ENCODE measurements around the gene PKN1.
"Not testable (repeated sequence)": the region's sequence is repeated elsewhere in the genome, so short reads cannot be mapped to it uniquely, and the experiment has no call there.

PKN1 gene

DNA sequence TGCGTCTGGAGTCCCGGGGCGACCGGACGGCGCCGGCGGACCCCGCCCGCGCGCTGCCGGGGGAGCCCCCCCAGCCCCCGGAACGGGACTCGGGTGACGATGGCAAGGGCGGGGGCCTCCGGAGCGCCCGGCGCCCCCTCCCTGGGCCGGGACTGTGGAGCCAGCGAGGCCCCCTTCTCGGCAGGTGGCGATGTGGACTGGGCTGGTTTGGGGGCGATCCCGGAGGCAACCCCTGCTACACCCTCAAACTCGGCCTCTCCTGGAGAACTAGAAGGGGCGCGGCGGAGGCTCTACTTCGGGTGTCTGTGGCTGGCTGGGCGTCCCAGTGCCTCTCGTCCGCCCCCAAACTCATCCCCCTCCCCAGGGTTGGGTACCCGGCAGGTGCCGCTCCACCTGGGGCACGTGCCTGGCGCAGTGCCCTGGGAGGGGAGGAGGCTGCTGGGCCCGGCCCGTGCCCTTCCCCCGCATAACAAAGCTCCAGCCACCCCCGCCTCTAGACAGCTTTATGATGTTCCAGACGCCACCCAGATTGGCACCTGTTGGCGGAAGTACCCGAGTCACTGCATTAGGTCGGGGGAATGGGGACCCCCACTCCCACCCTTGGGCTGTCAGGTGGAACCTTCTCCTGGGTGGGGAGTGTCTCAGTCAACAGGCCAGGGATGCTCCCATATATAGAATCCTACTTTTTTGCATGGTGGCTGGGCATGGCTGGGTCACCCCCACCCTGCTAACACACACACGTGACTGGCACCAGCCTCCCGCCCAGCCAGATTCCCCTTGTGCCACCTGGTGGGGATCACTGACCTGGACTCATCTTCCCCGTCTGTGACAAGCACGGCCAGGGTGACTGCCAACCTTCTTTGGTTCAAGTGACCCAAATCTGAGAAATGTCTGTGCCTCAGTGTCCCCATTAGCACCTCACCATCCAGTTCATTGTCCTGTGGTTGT lies 722 bp downstream of the PKN1 start:
- DNase-seq: no peak

DNA sequence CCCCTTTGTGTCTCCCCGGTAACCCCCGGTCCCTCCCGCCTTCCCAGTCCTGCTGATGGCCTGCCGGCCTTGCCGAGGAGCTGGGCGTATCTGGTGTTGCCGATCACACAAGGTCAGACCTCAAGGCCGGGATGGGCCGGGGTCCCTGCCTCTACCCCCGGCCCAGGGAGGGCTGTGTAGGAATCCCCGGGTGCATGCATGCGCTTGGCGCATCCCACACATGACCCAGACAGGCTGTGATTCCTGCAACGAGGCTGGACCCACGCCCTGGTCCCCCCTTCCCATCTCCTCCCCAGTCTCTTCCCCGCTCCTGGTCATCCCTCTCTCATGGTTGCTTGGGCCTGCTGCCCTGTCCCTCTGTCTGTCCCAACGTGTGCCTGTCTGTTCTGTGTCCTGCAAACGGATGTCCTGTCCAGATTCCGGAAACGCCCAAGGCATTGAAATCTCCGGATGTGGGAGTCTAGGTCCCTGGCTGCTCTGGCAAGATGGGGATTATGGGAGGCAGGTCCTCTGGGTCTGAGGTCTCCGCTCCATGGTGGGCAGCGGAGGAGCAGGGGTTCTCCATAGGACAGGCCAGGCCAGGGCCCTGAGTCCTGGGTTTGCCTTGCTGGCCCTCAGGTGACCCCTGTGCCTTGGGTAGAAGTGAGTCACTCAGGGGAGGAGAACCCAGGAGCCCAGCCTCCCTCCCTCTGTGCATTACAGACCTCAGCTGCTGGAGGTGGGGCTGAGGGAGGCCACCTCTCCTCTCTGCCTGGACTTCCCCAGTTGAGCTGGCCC lies 1.6 kb downstream of the PKN1 start:
- peak; percentile 47 for DNase-seq

DNA sequence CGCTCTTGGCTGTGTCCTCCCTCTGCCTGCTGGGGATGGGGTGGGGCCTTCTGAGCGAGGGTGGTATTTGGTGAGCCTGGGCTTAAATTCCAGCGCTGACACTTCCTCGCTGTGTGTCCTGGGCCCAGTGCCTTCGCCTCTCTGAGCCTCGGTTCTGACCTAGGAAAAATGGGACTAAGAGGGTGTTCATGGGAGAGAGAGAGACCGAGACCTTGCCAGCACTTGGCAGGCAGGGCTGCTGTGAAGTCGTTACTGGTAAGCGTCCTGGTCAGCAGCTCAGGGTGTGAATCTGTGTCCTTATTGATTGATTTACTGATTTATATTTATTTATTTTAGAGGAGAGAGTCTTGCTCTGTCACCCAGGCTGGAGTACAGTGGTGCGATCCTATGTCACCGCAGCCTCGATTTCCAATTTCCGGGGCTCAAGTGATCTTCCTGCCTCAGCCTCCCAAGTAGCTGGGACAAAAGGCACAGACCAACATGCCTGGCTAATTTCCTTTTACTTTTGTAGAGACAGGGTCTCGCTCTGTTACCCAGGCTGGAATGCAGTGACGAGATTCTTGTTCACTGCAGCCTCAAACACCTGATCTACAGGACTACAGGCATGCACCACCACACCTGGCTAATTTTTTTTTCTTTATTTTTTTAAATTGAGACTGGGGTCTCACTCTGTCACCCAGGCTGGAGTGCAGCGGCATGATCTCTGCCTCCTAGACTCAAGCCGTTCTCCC lies 2.4 kb downstream of the PKN1 start:
- DNase-seq: no peak

GRCh38 chr19:14437578-14438140 lies 4.6 kb downstream of the PKN1 start:
- peak; percentile 60 for DNase-seq

- DNase-seq: no peak
Observed at GRCh38 chr19:14439014-14439413, 5.9 kb downstream of the PKN1 start.

DNA sequence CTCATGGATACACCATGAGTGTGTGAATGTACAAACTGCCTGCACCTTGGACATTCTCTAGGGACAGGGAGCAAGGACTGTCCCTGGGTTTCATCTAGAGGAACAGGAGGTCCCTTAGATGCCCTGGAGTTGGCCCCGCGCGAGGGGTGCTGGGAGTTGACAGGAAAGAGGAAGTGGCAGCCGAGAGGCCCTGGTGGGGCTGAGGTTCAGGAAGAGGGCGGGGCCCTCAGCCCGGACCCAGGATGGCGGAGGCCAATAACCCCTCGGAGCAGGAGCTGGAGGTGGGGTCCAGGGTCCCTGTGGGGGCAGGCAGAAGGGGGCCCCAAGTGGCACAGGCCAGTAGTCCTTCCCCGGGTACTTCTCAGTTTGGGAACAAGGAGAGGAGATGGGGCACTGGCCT lies 6.9 kb downstream of the PKN1 start:
- no peak for DNase-seq

- DNase-seq: no peak
Observed at GRCh38 chr19:14441041-14441938, 8.2 kb downstream of the PKN1 start.

GRCh38 chr19:14442891-14443631 lies 10.0 kb downstream of the PKN1 start:
- DNase-seq: no peak

DNA sequence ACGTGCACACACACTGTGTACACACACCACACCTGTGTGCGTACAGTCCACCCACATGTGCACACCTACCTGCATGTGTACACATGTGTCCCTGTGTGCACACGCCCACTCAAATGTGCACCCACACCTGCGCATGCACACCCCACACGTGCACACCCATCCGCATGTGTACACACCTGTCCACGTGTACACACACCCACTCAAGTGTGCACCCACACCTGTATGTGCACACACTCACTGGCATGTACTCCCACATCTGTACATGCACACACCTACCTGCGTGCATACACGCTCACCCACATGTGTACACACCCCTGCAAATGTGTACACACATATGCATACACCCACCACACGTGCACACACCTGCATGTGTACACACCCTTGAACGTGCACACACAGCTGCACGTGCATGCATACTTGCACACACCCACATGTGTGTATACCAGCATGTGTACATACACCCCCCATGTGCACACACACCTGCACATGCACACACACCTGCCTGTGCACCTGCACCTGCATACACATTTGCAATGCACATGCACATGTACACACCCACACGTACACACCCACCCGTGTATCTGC lies 10.6 kb downstream of the PKN1 start:
- no peak for DNase-seq

DNA sequence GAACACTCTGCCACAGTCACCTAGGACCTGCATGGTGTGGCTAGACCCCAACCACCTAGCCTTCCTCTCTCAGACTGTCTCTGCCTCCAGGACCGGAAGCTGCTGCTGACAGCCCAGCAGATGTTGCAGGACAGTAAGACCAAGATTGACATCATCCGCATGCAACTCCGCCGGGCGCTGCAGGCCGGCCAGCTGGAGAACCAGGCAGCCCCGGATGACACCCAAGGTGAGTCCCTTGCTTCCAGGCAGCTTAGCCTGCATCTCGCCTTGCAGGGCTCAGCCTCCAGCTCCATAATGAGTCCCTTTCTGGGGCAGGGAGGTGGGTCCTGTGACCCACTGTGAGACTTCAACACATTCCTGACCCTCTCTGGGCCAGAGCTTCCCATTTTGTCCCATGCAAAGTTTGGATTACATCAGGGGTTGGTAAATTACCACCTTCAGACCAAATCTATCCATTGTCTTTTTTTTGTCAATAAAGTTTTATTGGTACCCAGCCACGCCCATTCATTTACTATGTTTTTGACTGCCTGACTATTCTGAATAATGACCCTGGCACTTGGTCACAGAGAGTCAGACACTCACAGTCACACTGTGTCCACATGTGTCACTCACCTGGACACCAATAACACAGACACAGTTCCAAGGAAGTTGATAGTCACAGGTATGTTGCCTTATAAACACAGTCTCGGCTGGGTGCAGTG lies 13.4 kb downstream of the PKN1 start:
- DNase-seq: no peak

DNA sequence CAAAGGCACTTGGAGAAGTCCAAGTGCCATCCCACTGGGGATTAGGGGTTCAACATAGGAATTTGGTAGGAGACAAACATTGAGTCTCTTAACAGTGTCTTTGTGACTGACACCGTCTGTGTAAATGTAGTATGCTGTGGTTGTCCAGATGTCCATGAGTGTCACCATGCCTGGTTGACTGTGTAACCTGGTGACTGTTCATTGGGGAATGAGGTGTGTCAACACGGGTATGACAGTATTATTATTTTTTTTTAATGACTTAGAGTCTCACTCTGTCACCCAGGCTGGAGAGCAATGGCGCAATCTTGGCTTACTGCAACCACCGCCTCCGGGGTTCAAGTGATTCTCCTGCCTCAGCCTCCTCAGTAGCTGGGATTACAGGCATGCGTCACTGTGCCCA lies 16.2 kb downstream of the PKN1 start:
- DNase-seq: peak; percentile 30

DNA sequence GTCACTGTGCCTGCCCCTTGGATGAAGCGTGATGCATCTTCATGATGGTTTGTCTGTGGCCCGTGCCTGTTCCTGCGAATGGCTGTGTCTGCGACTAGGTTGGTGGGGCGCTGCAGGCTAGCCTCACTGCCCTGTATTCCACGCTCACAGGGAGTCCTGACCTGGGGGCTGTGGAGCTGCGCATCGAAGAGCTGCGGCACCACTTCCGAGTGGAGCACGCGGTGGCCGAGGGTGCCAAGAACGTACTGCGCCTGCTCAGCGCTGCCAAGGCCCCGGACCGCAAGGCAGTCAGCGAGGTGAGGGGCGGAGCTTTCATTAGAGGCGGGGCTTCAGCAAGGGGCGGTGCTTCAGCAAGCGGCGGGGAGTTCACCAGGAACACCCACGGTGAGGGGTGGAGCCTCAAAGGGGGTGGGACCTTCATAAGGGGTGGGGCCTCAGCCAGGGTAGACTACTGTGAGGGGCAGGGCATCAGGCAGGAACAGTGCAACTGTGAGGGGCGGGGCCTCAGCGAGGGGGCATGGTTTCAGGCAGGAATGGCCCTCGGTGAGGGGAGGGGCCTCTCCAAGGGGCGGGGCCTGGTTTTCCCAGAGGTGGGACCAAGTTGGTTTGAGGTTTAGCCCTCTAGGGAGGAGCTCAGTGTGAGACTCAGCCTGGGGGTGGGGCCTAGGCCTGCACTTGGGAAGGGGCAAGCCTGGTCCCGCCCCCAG lies 17.2 kb downstream of the PKN1 start:
- DNase-seq: peak; percentile 38

DNA sequence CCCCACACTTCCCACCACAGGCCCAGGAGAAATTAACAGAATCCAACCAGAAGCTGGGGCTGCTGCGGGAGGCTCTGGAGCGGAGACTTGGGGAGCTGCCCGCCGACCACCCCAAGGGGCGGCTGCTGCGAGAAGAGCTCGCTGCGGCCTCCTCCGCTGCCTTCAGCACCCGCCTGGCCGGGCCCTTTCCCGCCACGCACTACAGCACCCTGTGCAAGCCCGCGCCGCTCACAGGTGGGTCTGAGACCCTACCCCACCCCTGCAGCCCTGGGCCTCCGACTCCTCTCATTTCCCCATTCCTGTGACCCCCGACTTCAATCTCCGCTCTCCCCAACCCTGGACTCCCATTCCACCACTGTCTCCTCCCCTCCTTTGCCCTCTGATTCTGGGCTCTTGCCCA lies 17.8 kb downstream of the PKN1 start:
- DNase-seq: no peak

- not testable (repeated sequence) for DNase-seq
Observed at GRCh38 chr19:14452303-14452702, 19.2 kb downstream of the PKN1 start.

DNA sequence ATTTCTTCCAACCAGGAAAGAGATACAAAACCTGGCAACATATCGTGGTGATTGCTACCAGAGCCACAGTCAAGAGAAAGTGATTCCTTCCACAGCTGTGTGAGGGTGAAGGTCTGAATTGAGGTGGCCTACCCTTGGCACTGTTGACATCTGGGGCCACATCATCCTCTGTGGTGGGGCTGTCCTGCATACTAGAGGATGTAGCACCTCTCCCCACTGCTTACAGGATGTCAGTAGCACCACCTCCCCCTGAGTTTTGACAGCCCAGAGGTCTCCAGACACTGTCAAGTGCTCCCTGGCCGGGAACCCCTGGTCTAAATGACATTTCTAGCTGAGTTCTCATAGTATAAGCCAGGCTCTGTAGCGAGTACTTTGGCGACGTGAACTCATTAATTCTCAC lies 26.6 kb downstream of the PKN1 start:
- no peak for DNase-seq

DNA sequence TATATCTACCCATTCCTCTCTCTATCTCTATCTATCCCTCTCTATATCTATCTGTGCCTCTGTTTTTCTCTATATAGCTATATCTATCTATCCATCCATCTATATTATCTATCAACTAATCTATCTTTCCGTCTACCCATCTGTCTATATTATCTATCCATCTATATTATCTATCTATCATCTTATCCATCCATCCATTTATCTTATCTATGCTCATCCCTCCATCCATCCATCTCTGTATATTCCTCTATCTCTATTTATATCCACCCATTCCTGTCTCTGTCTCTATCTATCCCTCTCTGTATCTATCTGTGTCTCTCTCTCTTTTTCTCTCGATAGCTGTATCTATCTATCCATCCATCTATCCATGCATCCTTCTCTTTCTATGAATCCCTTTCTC lies 27.8 kb downstream of the PKN1 start:
- DNase-seq: no peak

- not testable (repeated sequence) for DNase-seq
Observed at GRCh38 chr19:14462401-14462800, 29.3 kb downstream of the PKN1 start.

DNA sequence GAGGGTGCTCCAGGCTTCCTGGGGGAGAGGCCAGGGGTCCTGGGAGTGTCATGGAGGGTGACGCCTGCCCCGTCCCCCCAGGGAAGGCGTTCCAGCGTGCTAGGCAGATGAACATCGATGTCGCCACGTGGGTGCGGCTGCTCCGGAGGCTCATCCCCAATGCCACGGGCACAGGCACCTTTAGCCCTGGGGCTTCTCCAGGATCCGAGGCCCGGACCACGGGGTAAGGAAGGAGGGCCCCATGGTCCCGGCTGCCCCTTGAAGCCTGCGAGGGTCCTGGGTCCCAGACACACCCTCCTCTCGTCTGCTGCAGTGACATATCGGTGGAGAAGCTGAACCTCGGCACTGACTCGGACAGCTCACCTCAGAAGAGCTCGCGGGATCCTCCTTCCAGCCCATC lies 30.6 kb downstream of the PKN1 start:
- no peak for DNase-seq

GRCh38 chr19:14467391-14467790 lies 34.3 kb downstream of the PKN1 start:
- DNase-seq: no peak

Data from fibroblast of skin of scalp (primary cell).